Activated CD4-positive, CD25-positive, alpha-beta regulatory T cell treated with anti-CD3 and anti-CD28 coated beads, Interleukin-2, amount 50 U/mL, for 16 hours (primary cell): ENCODE data around the gene SIX3.

Source experiments
- DNase-seq: peaks from one replicate; pipeline ENCODE4 v3.0.0-alpha.2; 2020; ENCODE audit warnings: low read depth, low spot score

SIX3 gene

GRCh38 chr2:44931198-44931780, 10.2 kb upstream of the SIX3 start:
- no peak for DNase-seq

DNA sequence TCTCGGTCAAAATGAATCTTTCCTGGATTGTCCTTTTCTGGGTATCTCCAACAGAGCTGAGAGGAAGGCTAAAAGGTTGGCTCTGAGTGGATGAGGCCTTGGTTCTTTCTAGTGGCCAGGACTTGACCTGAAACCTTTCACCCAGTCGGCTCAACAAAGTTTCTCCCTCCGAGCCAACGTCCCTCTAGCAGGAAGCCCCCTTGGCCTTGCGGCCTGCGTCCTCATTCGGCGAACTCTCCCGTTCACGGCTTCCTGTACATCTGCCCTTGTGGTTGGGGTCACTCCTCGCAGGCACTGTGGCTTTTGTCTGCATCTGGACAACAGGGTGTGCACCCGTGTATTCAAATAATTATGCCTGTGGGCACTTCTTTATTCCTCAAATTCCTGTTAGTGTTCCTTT, 9.4 kb upstream of the SIX3 start:
- no peak for DNase-seq

DNA sequence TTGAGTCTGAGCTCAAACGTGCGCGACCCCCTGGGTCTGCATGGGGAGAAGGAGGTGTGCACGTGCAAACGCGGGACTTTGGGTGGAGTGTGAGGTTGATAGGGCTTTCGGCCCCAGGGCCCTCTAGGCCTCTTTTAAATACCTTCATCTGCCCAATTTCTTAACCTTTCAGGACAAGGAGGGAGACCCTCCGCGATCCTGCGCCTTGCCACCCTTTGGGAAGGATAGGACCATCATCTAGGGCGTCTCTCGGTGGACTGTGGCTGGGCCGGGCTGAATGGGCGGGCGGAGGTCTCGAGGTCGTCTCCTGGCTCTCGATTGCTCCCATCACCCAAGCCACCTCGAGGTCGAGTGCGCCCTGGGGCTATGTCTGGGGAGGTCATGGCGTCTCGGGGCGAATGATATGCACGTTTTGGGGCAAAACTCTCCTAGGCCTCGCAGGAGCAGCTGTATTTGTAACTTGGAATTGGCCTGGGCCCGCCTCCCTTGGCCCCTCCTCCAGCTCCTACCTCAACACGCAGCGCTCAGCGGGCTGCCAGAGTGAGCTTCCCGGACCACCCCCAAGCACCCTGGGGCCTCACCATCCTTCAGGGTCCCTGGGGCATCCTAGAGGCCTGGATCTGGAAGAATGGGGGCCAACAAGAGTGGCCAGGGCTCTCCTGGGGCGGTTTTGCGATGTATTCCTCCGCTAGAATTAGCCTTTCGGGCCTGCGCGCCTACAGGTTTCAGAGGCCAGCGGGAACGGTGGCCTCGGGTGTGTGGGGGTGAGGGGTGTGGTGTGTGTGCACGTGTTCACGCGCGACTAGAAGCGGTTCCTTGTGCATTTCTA, 8.7 kb upstream of the SIX3 start:
- DNase-seq: no peak

DNA sequence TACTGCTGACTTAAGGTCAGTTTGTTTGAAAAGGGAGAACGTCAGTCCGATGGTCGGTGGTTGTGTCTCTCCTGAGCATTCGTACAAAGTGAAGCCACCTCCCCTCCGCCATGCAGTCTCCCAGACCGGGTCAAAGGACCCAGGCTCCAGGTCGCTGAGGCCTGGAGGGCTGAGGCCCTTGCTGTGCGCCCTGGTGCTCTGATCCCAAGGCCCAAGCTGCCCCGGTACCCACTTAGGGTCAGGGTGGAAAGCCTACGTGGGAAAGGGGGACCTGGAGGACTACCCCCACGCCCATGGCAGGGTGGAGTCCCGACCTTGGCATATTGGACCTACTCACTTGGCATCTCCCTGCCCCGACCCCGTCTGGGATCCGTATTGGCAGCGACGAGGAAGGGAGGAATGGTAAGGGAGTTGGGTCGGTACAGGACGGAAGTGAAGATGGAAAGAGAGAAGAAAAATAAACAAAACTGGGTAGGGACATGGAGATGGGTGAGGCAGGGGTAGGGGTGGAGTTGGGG, 8.0 kb upstream of the SIX3 start:
- DNase-seq: no peak

GRCh38 chr2:44934038-44934982, 7.2 kb upstream of the SIX3 start:
- DNase-seq: no peak

DNA sequence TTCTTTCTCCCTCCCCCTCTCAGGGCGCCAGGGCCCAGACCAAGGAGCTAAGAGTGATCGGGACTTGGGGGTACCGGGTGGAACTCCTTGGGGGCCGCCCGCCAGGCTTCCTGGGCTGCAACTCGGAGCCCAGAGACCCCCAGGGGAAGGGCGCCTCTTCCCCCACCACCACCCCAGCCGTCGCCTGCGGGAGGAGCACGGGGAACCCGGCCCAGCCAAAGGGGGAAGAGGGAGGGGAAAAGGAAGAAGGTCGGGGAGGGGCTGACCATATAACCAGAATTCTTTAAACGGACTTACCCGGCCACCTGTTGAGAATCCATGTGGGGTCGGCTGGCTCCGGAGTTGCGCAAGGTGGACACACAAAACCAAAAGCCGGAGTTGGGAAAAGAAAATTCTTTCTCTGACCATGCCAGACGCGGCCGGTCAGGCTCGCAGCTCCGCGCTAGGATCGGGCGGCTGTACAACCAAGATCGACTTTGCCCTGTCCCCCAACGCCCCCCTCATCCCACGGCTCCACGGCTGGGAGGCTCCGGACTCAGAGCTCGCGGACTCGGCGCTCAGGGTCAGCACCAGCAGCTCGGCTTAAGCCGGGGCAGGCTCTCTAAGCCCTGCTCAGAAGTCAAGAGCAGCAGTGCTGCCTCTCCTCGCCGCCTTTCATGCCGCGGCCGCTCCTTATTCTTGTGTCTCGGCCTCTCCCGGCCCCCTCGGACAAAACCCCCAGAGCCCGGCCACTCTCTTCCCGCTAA, 6.3 kb upstream of the SIX3 start:
- no peak for DNase-seq

- no peak for DNase-seq
These were observed 5.8 kb upstream of the SIX3 start for GRCh38 chr2:44935729-44936098.

DNA sequence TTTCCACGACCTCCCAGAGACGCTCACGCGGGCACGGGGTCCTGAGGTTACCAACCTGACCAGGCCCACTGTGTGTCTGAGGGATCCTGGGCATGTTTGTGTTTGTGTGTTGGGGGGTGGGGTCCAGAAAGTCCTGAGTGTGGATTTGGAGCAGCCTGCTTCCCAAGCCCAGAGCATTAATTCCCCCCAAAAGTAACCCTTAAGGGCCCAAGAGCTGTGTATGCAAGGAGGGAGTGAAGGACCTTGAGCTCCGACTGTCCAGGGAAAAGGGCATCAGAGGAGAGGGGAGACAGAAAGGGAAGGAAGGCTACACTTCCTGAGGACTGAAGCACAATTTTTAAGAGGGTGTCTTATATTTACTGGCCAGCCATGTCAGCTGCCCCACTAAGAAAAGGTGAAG, 5.2 kb upstream of the SIX3 start:
- no peak for DNase-seq

- DNase-seq: no peak
These were observed 4.5 kb upstream of the SIX3 start for GRCh38 chr2:44936715-44937687.

DNA sequence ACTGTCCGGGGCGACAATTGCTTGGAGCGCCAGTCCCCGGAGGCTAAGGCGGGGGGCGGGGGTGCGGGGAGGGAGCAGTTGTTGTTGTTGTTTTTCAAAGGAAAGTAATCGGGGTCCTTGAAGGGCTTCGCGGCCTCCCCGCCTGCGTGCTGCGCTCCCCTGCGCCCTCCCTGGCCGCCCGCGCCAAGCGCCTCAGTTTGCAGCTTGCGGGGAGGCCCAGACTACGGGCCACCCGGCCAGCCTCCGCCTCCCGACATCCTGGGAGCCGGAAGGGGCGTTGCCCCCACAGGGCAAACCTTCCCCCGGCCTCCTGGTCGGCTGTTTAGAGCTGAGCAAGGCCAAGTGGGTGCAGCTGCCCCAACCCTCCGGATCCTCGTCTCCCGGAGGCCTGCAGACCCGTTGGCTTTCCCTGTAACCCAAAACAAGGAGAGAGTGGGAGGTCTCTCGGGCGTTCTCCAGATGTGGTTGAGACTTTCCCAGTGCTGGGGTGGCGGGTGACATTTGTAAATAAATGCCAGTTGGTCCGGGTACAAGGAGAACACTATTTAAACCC, 3.7 kb upstream of the SIX3 start:
- DNase-seq: no peak

DNA sequence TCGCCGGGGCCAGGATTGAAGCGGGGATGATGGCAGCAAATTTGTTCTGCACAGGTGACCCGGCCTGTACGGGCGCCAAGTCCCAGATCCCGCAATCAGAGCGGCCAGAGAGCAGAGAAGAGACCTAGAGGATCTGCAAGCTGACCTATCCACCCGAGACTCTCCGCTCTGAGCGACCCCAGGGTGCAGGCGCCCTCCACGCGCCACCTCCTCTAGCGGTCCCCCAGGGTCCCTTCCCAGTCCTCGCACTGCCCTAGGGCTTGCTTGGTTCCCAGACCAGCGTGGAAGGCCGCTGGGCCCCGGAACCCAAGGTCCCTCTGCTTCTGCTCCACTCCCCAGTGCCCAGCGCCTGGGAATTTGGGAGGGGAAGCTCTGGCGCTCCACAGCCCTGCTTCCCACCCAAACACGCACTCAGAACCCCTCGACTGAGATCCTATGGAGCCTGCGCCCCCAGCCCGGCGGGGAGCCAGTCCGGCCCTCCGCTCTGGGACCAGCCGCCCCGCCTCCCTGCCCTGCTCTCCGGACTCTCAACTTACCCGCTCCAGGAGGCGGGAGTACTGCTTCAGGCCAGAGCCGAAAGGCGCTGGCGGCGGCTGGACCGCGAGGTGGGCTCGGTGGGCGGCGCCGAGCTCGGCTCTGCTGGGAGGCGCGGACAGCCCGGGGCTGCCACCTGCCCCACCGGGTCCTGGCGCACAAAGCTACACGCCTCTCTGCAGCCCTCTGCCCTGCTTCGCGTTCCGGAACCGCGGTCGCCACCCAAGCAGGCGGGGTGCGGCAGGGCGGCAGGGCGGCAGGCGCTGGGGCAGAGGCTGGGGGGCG, 3.0 kb upstream of the SIX3 start:
- no peak for DNase-seq

- DNase-seq: no peak
These were observed 2.1 kb upstream of the SIX3 start for GRCh38 chr2:44939106-44940048.

GRCh38 chr2:44940049-44940494, 1.4 kb upstream of the SIX3 start:
- no peak for DNase-seq

GRCh38 chr2:44940732-44941464, 604 bp upstream of the SIX3 start:
- DNase-seq: no peak

- DNase-seq: no peak
These were observed 965 bp downstream of the SIX3 start for GRCh38 chr2:44942304-44943030.

DNA sequence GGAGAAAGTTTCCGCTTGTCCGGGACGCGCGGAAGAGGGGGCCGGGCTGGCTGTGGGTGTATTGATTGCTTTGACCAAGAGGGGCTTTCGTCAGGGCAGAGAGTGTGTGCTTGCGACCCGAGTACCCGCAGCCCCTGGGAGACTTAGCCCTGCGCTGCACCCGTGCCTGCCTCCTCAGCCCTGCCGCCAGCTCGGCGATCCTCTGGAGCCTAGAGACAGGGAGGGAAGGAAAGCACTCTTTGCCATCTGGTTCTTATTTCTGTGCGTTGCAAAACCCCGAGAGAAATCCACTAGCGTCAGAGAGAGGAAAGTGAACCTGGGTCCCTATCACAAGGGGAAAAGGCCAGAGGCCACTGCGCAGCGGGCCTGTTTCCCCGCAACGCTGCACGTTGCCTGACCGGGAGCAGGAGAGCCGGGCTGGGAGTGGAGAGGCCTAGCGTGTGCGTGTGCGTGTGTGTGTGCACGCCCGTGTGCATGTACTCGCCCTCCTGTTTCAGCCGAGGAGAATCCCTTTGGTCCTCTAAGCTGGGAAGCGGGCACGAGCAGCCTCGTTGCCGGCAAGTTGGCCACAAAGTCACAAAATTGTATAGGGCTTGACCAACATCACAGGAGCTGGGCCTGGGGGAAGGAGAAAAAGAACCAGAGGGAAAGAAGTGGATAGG, 1.7 kb downstream of the SIX3 start:
- DNase-seq: no peak
